Measurements from ENCODE around the gene RAB11B.

GRCh38 chr19:8451377-8451776, 61.2 kb downstream of the RAB11B start:
- TF ChIP-seq CTCF (IDR thresholded peaks at IDR 0.05) (no peak), SIN3A (IDR thresholded peaks at IDR 0.05; ENCODE audit: borderline replicate concordance, insufficient read depth, low read depth, low read length) (no peak), POLR2AphosphoS5 (IDR thresholded peaks at IDR 0.05; ENCODE audit: low read depth, low read length) (no peak)
